NCI-H2081 treated with DMSO at 0.1 percent for 48 hours (cell line): ENCODE measurements around the gene PLPPR1.
"Not testable (repeated sequence)": the region's sequence is repeated elsewhere in the genome, so short reads cannot be mapped to it uniquely, and the experiment has no call there.

Source experiments
- DNase-seq: peaks from one replicate; lab custom pipeline; 2025; lab: John Stamatoyannopoulos, UW

PLPPR1 gene

DNA sequence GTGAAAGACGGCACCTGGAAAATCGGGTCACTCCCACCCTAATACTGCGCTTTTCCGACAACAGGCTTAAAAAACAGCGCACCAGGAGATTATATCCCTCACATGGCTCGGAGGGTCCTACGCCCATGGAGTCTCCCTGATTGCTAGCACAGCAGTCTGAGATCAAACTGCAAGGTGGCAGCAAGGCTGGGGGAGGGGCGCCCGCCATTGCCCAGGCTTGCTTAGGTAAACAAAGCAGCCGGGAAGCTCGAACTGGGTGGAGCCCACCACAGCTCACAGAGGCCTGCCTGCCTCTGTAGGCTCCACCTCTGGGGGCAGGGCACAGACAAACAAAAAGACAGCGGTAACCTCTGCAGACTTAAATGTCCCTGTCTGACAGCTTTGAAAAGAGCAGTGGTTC, 262.5 kb downstream of the PLPPR1 start:
- DNase-seq, result not testable (repeated sequence)

DNA sequence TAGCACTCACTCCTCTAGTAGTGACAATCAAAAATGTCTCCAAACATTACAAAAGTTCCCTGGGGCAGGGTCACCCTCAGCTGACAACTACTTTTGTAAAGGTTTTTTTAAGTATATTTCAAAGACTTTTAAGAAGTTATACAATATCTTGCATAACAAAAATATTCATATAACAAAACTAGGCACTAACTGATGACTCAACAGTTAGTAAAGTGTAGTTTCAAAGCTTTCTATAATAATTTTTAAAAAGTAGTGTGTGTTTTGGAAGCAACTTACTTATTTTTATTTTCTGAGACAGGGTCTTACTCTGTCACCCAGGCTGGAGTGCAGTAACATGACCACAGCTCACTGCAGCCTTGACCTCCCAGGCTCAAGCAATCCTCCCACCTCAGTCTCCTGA, 271.4 kb downstream of the PLPPR1 start:
- DNase-seq, result no peak

- DNase-seq, result no peak
Measured at GRCh38 chr9:101307051-101307450, 278.5 kb downstream of the PLPPR1 start.

GRCh38 chr9:101307524-101308213, 279.1 kb downstream of the PLPPR1 start:
- no peak for DNase-seq

DNA sequence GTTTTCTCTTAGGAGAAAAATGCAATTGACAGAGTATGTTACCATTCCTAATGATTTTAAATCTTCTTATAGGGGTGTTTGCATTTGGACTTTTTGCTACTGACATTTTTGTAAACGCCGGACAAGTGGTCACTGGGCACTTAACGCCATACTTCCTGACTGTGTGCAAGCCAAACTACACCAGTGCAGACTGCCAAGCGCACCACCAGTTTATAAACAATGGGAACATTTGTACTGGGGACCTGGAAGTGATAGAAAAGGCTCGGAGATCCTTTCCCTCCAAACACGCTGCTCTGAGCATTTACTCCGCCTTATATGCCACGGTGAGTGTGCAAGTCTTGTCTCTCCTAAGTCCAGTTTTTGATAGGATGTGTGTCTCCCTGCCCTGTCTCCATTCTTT, 280.6 kb downstream of the PLPPR1 start:
- DNase-seq, result no peak

DNA sequence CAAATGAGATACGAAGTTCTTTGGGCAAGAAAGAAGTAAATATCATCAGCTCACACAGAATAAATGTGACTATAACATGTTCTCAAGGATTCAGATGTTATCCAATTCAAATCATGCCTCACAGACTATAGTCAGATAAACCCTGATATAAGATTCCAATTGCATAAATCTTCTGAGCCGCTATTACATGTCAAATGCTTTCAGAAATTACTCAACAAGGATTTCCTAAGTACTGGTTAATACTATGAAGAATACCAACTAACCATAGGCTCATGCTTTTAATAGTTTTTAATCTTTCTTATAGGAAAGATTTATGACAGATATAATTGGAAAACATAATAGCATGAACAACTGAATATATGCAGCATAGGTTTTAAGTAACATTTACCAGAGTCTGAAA, 282.7 kb downstream of the PLPPR1 start:
- no peak for DNase-seq

- peak; percentile 36 for DNase-seq
Measured at GRCh38 chr9:101311758-101312420, 283.4 kb downstream of the PLPPR1 start.

GRCh38 chr9:101312661-101313060, 284.1 kb downstream of the PLPPR1 start:
- DNase-seq, result no peak

DNA sequence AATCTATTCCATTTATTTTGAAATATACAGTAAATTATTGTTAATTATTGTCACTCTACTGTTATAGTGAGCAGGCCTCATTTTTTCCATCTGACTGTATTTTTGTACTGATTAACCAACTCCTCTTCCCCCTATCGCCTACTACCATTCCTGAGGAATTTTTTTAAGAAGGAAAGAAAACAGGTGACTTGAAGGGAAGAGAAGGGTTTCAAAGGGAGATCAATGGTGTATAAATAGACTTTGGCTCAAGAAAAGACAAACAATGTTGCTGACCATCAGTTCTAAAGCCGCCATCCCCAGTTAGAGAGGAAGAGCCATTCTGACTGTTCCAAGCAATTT, 286.6 kb downstream of the PLPPR1 start:
- no peak for DNase-seq

- DNase-seq, result no peak
Measured at GRCh38 chr9:101317735-101318134, 289.2 kb downstream of the PLPPR1 start.

- DNase-seq, result no peak
Measured at GRCh38 chr9:101323129-101323528, 294.6 kb downstream of the PLPPR1 start.

DNA sequence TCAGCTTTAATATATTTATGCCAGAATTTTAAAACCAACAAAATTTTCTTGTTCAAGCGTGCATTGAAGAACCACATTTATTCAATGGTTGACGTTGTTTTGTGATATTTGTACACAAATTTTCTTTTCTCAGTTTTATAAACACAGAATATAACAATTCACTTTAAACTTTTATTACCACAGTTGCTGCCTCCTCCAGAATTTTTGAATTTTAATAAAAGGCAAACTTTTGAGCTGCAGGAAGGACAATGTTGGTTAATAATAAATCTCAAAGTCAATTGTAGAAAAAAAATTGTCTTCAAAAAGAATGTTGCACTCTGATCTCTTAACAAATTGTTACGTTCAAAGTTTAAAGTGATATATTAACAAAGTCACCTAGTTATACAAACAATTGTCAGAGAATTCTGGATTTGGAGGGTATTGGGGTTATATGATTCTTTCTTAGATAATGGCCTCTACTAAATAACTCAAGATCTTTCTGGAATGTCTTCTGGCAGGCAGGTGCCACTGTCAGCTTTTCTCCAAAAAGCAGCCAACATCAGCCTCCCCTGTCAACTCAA, 295.8 kb downstream of the PLPPR1 start:
- DNase-seq, result no peak

GRCh38 chr9:101325053-101325452, 296.5 kb downstream of the PLPPR1 start:
- DNase-seq, result no peak

DNA sequence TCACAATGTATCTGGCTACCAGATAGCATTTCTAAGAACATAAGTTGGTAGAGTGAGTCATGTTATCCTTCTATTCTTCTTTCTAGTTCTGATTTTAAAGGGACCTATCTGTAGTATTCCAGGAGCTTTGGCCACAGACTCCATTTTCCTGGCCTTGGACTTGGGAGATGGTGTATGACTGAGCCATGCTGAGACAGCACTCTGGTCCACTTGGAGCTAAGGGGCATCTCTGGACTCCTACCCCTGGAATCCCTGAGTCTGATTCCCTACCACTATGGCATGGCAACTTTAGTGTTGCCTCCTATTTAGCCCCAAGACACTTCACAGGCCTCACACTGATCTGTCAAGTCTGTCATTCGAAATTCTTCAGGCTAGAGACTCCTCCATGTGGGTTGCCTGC, 297.5 kb downstream of the PLPPR1 start:
- no peak for DNase-seq

DNA sequence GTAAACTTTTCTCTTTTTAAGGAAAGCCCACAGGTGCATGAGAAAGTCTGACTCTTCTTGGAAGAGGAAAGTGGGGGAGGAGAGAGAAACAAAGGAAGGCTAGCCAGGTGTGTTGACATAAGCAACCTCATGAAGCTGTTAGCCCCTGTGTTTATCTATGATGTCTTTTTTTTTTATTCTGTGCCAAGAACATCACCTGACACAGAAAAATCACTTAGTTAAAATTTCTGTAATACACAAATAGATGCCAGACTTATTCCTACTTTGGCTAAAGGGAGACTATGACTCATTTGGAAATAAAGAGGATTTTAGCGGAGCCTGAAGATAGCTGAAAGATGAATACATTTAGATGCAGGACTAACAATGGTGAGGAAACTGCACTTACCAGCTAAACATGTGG, 298.0 kb downstream of the PLPPR1 start:
- DNase-seq, result peak; percentile 51

- not testable (repeated sequence) for DNase-seq
Measured at GRCh38 chr9:101327422-101327909, 298.9 kb downstream of the PLPPR1 start.

DNA sequence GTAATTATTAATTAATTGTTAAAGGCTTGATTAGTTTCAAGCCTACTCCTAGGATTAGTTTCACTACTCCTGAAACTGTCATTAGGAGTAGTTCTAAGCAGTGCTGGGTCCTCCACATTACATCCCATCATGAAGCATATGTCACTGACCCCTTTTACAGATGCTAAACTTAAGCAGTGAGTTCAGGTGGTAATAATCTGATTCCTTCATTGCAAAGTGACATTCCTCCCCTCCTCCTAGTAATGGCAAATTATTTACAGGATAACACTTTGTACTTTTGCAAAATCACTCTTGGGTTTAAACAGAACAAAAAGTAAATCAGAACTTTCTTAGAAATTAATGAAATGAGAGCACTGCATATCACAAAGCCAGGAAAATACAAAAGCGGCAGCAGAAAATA, 303.8 kb downstream of the PLPPR1 start:
- no peak for DNase-seq

GRCh38 chr9:101333490-101333889, 305.0 kb downstream of the PLPPR1 start:
- DNase-seq, result no peak

DNA sequence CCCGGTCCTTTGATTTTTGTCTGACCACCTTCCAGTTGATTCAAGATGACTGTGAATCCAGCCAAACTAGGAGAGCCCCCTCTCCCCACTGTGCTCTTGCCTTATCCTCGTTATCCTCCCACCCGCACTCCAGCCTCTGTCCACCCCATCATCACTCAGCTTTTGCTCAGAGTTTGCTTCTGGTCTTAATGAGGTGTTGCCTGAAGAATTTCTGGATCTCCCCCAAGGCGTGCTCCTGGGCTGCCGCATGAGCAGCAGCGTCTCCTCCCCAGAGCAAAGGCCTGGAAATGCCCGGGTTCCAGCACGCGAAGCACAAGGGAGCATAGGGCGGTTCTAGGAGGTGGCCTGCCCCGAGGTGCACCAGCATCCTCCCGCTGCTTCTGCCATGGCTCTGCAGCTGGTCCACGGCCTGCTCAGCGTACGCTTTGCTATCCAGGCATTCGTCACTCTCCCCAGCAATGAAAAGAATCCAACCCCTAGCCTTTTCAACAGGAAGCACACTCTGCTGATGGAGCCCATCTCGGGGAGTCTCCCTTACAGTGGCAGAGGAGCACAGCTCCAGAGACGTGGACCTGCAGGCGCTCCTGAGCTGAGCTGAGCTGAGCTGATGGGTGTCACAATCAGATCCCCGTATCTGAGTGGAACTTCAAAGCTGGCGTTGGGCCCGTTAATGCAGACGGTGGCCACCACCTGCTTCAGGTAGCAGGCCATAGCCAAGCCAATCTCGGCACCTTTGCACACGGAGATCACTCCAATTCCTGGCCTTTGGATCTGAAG, 305.6 kb downstream of the PLPPR1 start:
- no peak for DNase-seq

GRCh38 chr9:101336091-101336490, 307.6 kb downstream of the PLPPR1 start:
- no peak for DNase-seq

DNA sequence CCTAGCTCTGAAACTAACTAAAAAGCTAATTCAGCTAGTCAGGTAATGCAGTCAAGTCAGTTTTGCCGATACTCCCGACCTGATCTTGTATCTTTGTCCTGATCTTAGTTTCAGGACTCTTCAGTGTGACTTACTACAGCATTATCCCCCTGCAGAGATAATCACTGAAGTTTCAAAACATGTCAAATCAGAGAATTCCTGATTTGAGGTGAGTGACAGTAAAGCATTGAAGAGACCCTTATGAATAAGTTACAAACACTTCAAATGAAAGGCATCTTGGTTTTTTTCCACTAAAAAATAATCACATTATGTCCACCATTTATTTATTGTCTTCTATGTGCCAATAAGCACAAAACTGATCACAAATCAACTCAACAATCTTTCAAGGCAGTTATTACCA, 308.7 kb downstream of the PLPPR1 start:
- no peak for DNase-seq

DNA sequence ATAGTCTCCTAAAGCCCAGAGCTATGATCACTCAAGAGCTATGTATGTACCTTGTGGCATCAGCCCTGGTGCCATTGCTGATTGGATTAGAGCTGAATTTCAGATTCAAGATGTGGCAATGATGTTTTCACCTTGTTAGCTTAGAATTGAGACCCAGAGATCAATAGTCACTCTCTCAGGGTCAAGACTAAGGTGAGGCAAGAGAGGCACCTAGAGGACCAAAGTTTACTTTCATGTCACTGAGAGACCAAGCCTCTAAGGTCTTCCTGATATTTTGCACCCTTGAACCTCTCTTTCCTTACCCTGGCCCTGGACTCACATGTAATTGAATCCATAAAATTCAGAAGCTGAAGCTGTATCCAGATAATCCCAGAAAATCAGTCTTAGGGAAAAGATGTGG, 313.4 kb downstream of the PLPPR1 start:
- DNase-seq, result no peak

GRCh38 chr9:101342595-101342994, 314.1 kb downstream of the PLPPR1 start:
- no peak for DNase-seq
